NCI-H2227 (cell line): ENCODE results near the gene NUMB.

Source experiments
- DNase-seq: peaks from one replicate; lab custom pipeline; 2025; ENCODE audit not compliant: unreplicated experiment; lab: John Stamatoyannopoulos, UW

Gene NUMB

GRCh38 chr14:73458183-73458976 lies at the start of gene NUMB:
Gene NUMB, minus strand, starts transcription at chr14:73458546. Its CDS starts 102,795 bp downstream, at chr14:73355751.
- DNase-seq: peak; percentile 99

- DNase-seq: no peak
These were observed 45.3 kb upstream of the NUMB start for GRCh38 chr14:73503648-73504047.

GRCh38 chr14:73502017-73502619 lies 43.8 kb upstream of the NUMB start:
- no peak for DNase-seq

- no peak for DNase-seq
These were observed 42.0 kb upstream of the NUMB start for GRCh38 chr14:73500360-73500759.

GRCh38 chr14:73494593-73494992 lies 36.2 kb upstream of the NUMB start:
- no peak for DNase-seq

GRCh38 chr14:73492670-73493069 lies 34.3 kb upstream of the NUMB start:
- no peak for DNase-seq

- no peak for DNase-seq
These were observed 33.8 kb upstream of the NUMB start for GRCh38 chr14:73492043-73492552.

GRCh38 chr14:73491256-73492042 lies 33.1 kb upstream of the NUMB start:
- peak; percentile 73 for DNase-seq

GRCh38 chr14:73489481-73490175 lies 31.3 kb upstream of the NUMB start:
- DNase-seq: no peak

GRCh38 chr14:73478684-73479083 lies 20.3 kb upstream of the NUMB start:
- no peak for DNase-seq

- no peak for DNase-seq
These were observed 19.4 kb upstream of the NUMB start for GRCh38 chr14:73477618-73478266.

- no peak for DNase-seq
These were observed 18.1 kb upstream of the NUMB start for GRCh38 chr14:73476451-73476931.

- no peak for DNase-seq
These were observed 16.6 kb upstream of the NUMB start for GRCh38 chr14:73474952-73475351.

GRCh38 chr14:73472185-73473114 lies 14.1 kb upstream of the NUMB start:
- DNase-seq: peak; percentile 72

- no peak for DNase-seq
These were observed 13.3 kb upstream of the NUMB start for GRCh38 chr14:73471582-73472184.

- DNase-seq: no peak
These were observed 10.6 kb upstream of the NUMB start for GRCh38 chr14:73468828-73469375.

GRCh38 chr14:73467800-73468199 lies 9.5 kb upstream of the NUMB start:
- DNase-seq: no peak

GRCh38 chr14:73467377-73467776 lies 9.0 kb upstream of the NUMB start:
- DNase-seq: no peak

GRCh38 chr14:73466861-73467260 lies 8.5 kb upstream of the NUMB start:
- DNase-seq: no peak
